GM23338 (cell line): ENCODE measurements around the gene CTTN. TPM values are rescaled to one million over a fixed set of nuclear protein-coding genes. Genes with fewer than 3 reads are reported as not detected.

ENCODE experiments used
- ATAC-seq: fragments of 200-7000 bp; cut with Tn5 transposase; 3 replicates; pipeline ENCODE4 v1.9.1; 2020
- DNase-seq: peaks from one replicate; pipeline ENCODE4 v3.0.0-alpha.2; 2015; ENCODE audit warnings: low spot score
- H2AFZ ChIP-seq: fragments of 200-600 bp; sonication (generic); 2 replicates; pipeline ENCODE4 v1.8.0; 2016; ENCODE audit warnings: antibody characterized with exemption, mild to moderate bottlenecking, moderate library complexity
- H3F3A ChIP-seq: fragments of 200-600 bp; sonication (generic); replicated peaks from 2 replicates; pipeline ENCODE4 v1.8.0; 2017; ENCODE audit warnings: antibody characterized with exemption, mixed run types, low read depth
- H3K27ac ChIP-seq: fragments of 200-600 bp; sonication (generic); 2 replicates; pipeline ENCODE4 v1.6.1; 2016; ENCODE audit warnings: low read depth
- H3K27me3 ChIP-seq: fragments of 200-600 bp; sonication (generic); 2 replicates; pipeline ENCODE4 v1.8.0; 2016; ENCODE audit warnings: mild to moderate bottlenecking, mixed run types, moderate library complexity; ENCODE audit not compliant: insufficient read depth
- H3K36me3 ChIP-seq: fragments of 200-600 bp; sonication (generic); 2 replicates; pipeline ENCODE4 v1.8.0; 2016; ENCODE audit warnings: mild to moderate bottlenecking; ENCODE audit not compliant: insufficient read depth
- H3K4me1 ChIP-seq: fragments of 200-600 bp; sonication (generic); 2 replicates; pipeline ENCODE4 v1.8.0; 2016; ENCODE audit warnings: mild to moderate bottlenecking, moderate library complexity; ENCODE audit not compliant: insufficient read depth
- H3K4me2 ChIP-seq: fragments of 200-600 bp; sonication (generic); 2 replicates; pipeline ENCODE4 v1.7.1; 2017; ENCODE audit warnings: mixed run types
- H3K4me3 ChIP-seq: fragments of 200-600 bp; sonication (generic); 2 replicates; pipeline ENCODE4 v1.6.1; 2016; ENCODE audit warnings: mixed run types
- H3K79me2 ChIP-seq: fragments of 200-600 bp; sonication (generic); replicated peaks from 2 replicates; pipeline ENCODE4 v1.8.0; 2017; ENCODE audit warnings: mild to moderate bottlenecking; ENCODE audit not compliant: insufficient read depth
- H3K9me2 ChIP-seq: fragments of 200-600 bp; sonication (generic); 2 replicates; pipeline ENCODE4 v1.8.0; 2017; ENCODE audit not compliant: insufficient read depth
- H4K20me1 ChIP-seq: fragments of 200-600 bp; sonication (generic); replicated peaks from 2 replicates; pipeline ENCODE4 v1.8.0; 2017; ENCODE audit warnings: mild to moderate bottlenecking; ENCODE audit not compliant: insufficient read depth
- H3K27ac Mint-ChIP-seq: 2 replicates; pipeline ENCODE4 v1.8.0; 2020; ENCODE audit warnings: inconsistent platforms, mild to moderate bottlenecking, moderate library complexity, mixed read lengths
- H3K27me3 Mint-ChIP-seq: 3 replicates; pipeline ENCODE4 v1.8.0; 2022; ENCODE audit warnings: low read depth, mild to moderate bottlenecking, moderate library complexity, mixed read lengths, inconsistent platforms; ENCODE audit not compliant: insufficient read depth, poor library complexity
- H3K36me3 Mint-ChIP-seq: 3 replicates; pipeline ENCODE4 v1.8.0; 2021; ENCODE audit warnings: low read depth, mild to moderate bottlenecking, inconsistent platforms, moderate library complexity, mixed read lengths
- H3K4me1 Mint-ChIP-seq: 3 replicates; pipeline ENCODE4 v1.8.0; 2020; ENCODE audit warnings: mild to moderate bottlenecking, inconsistent platforms, mixed read lengths
- H3K4me3 Mint-ChIP-seq: 3 replicates; pipeline ENCODE4 v1.8.0; 2021; ENCODE audit warnings: moderate library complexity, mild to moderate bottlenecking, inconsistent platforms, mixed read lengths
- H3K9me3 Mint-ChIP-seq: 3 replicates; pipeline ENCODE4 v1.8.0; 2020; ENCODE audit warnings: moderate library complexity, mild to moderate bottlenecking, inconsistent platforms, mixed read lengths
- CREB1 ChIP-seq: fragments of 250-450 bp; sonication (Bioruptor Pico); IDR thresholded peaks from 2 replicates; pipeline ENCODE4 v1.5.0; 2020; ENCODE audit warnings: low read depth, mild to moderate bottlenecking, moderate library complexity
- CTCF ChIP-seq, 2 experiments: fragments of 200-600 bp in 1 of 2; sonication (generic) in 1 of 2; conservative IDR thresholded peaks; 2 replicates each; pipeline versions ENCODE4 v1.5.1 to v1.6.1; 2016 to 2017; ENCODE audit warnings: antibody characterized with exemption in 2 of 2, low read depth in 2 of 2, mild to moderate bottlenecking in 2 of 2, moderate library complexity in 1 of 2
- ETS1 ChIP-seq: IDR thresholded peaks from 2 replicates; pipeline ENCODE4 v1.6.1; 2016; ENCODE audit warnings: antibody characterized with exemption
- EZH2 ChIP-seq: fragments of 200-600 bp; sonication (generic); IDR thresholded peaks from one replicate; pipeline ENCODE4 v1.8.0; 2017; ENCODE audit warnings: antibody characterized with exemption, mild to moderate bottlenecking, low read depth; ENCODE audit not compliant: unreplicated experiment
- EZH2phosphoT487 ChIP-seq: fragments of 200-600 bp; sonication (generic); IDR thresholded peaks from one replicate; pipeline ENCODE4 v1.8.1; 2018; ENCODE audit warnings: antibody characterized with exemption; ENCODE audit not compliant: unreplicated experiment
- JUNB ChIP-seq: IDR thresholded peaks from one replicate; pipeline ENCODE4 v1.6.1; 2016; ENCODE audit warnings: antibody characterized with exemption; ENCODE audit not compliant: unreplicated experiment
- NANOG ChIP-seq: IDR thresholded peaks from 2 replicates; pipeline ENCODE4 v1.6.1; 2016; ENCODE audit warnings: antibody characterized with exemption, borderline replicate concordance
- POLR2AphosphoS5 ChIP-seq: IDR thresholded peaks from 2 replicates; pipeline ENCODE4 v1.6.1; 2016; ENCODE audit warnings: antibody characterized with exemption, low read depth
- REST ChIP-seq: IDR thresholded peaks from one replicate; pipeline ENCODE4 v1.6.1; 2018; ENCODE audit warnings: antibody characterized with exemption; ENCODE audit not compliant: unreplicated experiment
- STAT1 ChIP-seq: IDR thresholded peaks from one replicate; pipeline ENCODE4 v1.6.1; 2016; ENCODE audit warnings: antibody characterized with exemption; ENCODE audit not compliant: unreplicated experiment
- ZNF114 ChIP-seq: fragments of 250-450 bp; sonication (Bioruptor Pico); IDR thresholded peaks from 2 replicates; pipeline ENCODE4 v1.5.0; 2020; ENCODE audit warnings: mild to moderate bottlenecking, moderate library complexity
- ZNF331 ChIP-seq: fragments of 250-450 bp; sonication (Bioruptor Pico); IDR thresholded peaks from 2 replicates; pipeline ENCODE4 v1.5.0; 2020; ENCODE audit warnings: low read depth, mild to moderate bottlenecking, moderate library complexity
- ZNF462 ChIP-seq: fragments of 250-450 bp; sonication (Bioruptor Pico); IDR thresholded peaks from 2 replicates; pipeline ENCODE4 v1.5.0; 2020; ENCODE audit warnings: mild to moderate bottlenecking, moderate library complexity
- polyA plus RNA-seq: library from polyadenylated mRNA; unstranded; fragments of >200 nt; fragmentation: Nextera tagmentation; extraction: Ambion mirVana; gene quantifications from 2 replicates; pipeline ENCODE4 v1.2.1, GENCODE V29; 2016
- total RNA-seq: library from RNA; depleted of rRNA; stranded (reverse); fragments of >200 nt; shearing (Covaris generic); gene quantifications from 2 replicates; pipeline ENCODE4 v1.2.3, GENCODE V29; 2014

CTTN gene
- total and polyA plus RNA-seq, 2 experiments from 2014 or later, result 163 to 343 TPM

- Histone ChIP-seq H3K9me2 (no peaks in the 10 kb centered on the region), H3K27ac (no peak overlapping the region), H3K4me1 (no peaks in the 10 kb centered on the region), H3K79me2 (peaks cover 3% of the 10 kb centered on the region), H3K4me2 (no peak overlapping the region), H4K20me1 (peaks cover 14% of the 10 kb centered on the region), H3K4me3 (no peak overlapping the region), H3F3A (peaks cover 2% of the 10 kb centered on the region), H2AFZ (no peak overlapping the region), H3K27me3 (no peaks in the 10 kb centered on the region), H3K36me3 (peaks cover 79% of the 10 kb centered on the region)
- H3K27ac Mint-ChIP-seq, result no peak overlapping the region
- H3K4me3 Mint-ChIP-seq, result no peak overlapping the region
- H3K4me1 Mint-ChIP-seq, result no peaks in the 10 kb centered on the region
- no peaks in the 10 kb centered on the region for H3K9me3 Mint-ChIP-seq
- DNase-seq, result no peak
- ATAC-seq, result no peak
- peaks cover 90% of the 10 kb centered on the region for H3K36me3 Mint-ChIP-seq
- peaks cover 6% of the 10 kb centered on the region for H3K27me3 Mint-ChIP-seq
- TF ChIP-seq ETS1, result no peak
- no peak for TF ChIP-seq POLR2AphosphoS5
- no peak for TF ChIP-seq REST
- TF ChIP-seq ZNF462 (CRISPR knock-in tag), result no peak
- TF ChIP-seq STAT1, result no peak
- no peak for TF ChIP-seq ZNF114
- no peak for TF ChIP-seq ZNF331
- no peak for TF ChIP-seq EZH2phosphoT487
- no peak for TF ChIP-seq EZH2
- no peak for TF ChIP-seq CTCF (conservative IDR thresholded peaks at IDR 0.05; ENCODE audit: low read depth in 2 of 2)
- no peak for TF ChIP-seq NANOG
- TF ChIP-seq JUNB, result no peak
- TF ChIP-seq CREB1 (CRISPR knock-in tag), result no peak
Observed at GRCh38 chr11:70416881-70417280, 18.6 kb downstream of the CTTN start.
